HepG2 (cell line): ENCODE measurements around the gene CHST12. TPM values are rescaled to one million over a fixed set of nuclear protein-coding genes. Genes with fewer than 3 reads are reported as not detected.

Experiments
- KLF12 ChIP-seq: sonication (generic); formaldehyde crosslinking; IDR thresholded peaks from 2 replicates; pipeline ENCODE4 v1.4.0; 2020; ENCODE audit warnings: missing genetic modification reagents, borderline replicate concordance
- MYC ChIP-seq: sonication (generic); formaldehyde crosslinking; IDR thresholded peaks from 2 replicates; pipeline ENCODE4 v1.9.0; 2021; ENCODE audit warnings: missing genetic modification reagents, borderline replicate concordance
- NKX3-1 ChIP-seq: sonication (generic); formaldehyde crosslinking; IDR thresholded peaks from 2 replicates; pipeline ENCODE4 v1.5.0; 2020; ENCODE audit warnings: missing genetic modification reagents
- RBFOX2 ChIP-seq: fragments of 200-400 bp; formaldehyde crosslinking; IDR thresholded peaks from 2 replicates; pipeline ENCODE4 v1.6.1; 2017; ENCODE audit warnings: low read depth, mild to moderate bottlenecking, low read length
- TGIF2 ChIP-seq: IDR thresholded peaks from 2 replicates; pipeline ENCODE4 v1.6.1; 2016; ENCODE audit warnings: control low read depth, missing compliant biosample characterization
- XRCC5 ChIP-seq: fragments of 200-400 bp; formaldehyde crosslinking; optimal IDR thresholded peaks from 2 replicates; pipeline ENCODE3; 2017; ENCODE audit warnings: mild to moderate bottlenecking, low read length
- ZNF121 ChIP-seq: sonication (generic); formaldehyde crosslinking; IDR thresholded peaks from 2 replicates; pipeline ENCODE4 v1.5.0; 2020; ENCODE audit warnings: mild to moderate bottlenecking, missing genetic modification reagents
- ZNF441 ChIP-seq: sonication (generic); formaldehyde crosslinking; IDR thresholded peaks from 2 replicates; pipeline ENCODE4 v1.7.0; 2021; ENCODE audit warnings: missing genetic modification reagents, borderline replicate concordance
- ZNF543 ChIP-seq: sonication (generic); formaldehyde crosslinking; IDR thresholded peaks from 2 replicates; pipeline ENCODE4 v1.4.0; 2020; ENCODE audit warnings: mild to moderate bottlenecking, missing genetic modification reagents
- ZNF564 ChIP-seq: sonication (generic); formaldehyde crosslinking; IDR thresholded peaks from 2 replicates; pipeline ENCODE4 v1.8.1; 2023; ENCODE audit warnings: mild to moderate bottlenecking, missing genetic modification reagents
- ZNF761 ChIP-seq: sonication (generic); formaldehyde crosslinking; conservative IDR thresholded peaks from 2 replicates; pipeline ENCODE4 v1.4.0; 2020; ENCODE audit warnings: mild to moderate bottlenecking, missing genetic modification reagents
- polyA plus RNA-seq, 8 experiments: library from polyadenylated mRNA; depleted of rRNA in 3 of 8; stranded (reverse) in 7 of 8; unstranded in 1 of 8; fragments of >200 nt; fragmentation: Illumina TruSeq in 4 of 8; extraction: Trizol in 4 of 8; gene quantifications; 2 replicates each; pipeline versions ENCODE4 v1.2.1 to v1.2.3, GENCODE V29; 2011 to 2016; ENCODE audit warnings: low read depth in 4 of 8, missing spikeins in 1 of 8, mixed read lengths in 1 of 8; ENCODE audit not compliant: insufficient read depth in 1 of 8
- total RNA-seq, 5 experiments: library from RNA; depleted of rRNA; stranded (reverse); fragments of >200 nt; fragmentation: Illumina TruSeq; extraction: Trizol; gene quantifications; 2 replicates each; pipeline ENCODE4 v1.2.3, GENCODE V29; 2016; ENCODE audit warnings: low read depth in 1 of 5
- TF ChIP-seq, protein P1 (sequence below): sonication (generic); formaldehyde crosslinking; IDR thresholded peaks from 2 replicates; pipeline ENCODE4 v1.4.0; 2020; ENCODE audit warnings: missing genetic modification reagents
- TF ChIP-seq, protein P2 (sequence below): sonication (generic); formaldehyde crosslinking; IDR thresholded peaks from 2 replicates; pipeline ENCODE4 v1.5.0; 2020; ENCODE audit warnings: mild to moderate bottlenecking, missing genetic modification reagents, borderline replicate concordance
- TF ChIP-seq, protein P3 (sequence below): sonication (generic); formaldehyde crosslinking; IDR thresholded peaks from 2 replicates; pipeline ENCODE4 v1.8.0; 2022; ENCODE audit warnings: missing genetic modification reagents, mild to moderate bottlenecking, inconsistent platforms, borderline replicate concordance
- TF ChIP-seq, protein P4 (sequence below): sonication (generic); formaldehyde crosslinking; IDR thresholded peaks from 2 replicates; pipeline ENCODE4 v1.5.1; 2020; ENCODE audit warnings: missing genetic modification reagents, mild to moderate bottlenecking, borderline replicate concordance
- TF ChIP-seq, protein P5 (sequence below): sonication (generic); formaldehyde crosslinking; IDR thresholded peaks from 2 replicates; pipeline ENCODE4 v1.4.0; 2020; ENCODE audit warnings: mild to moderate bottlenecking, low read depth, missing genetic modification reagents

The CHST12 gene
- total and polyA plus RNA-seq, 2 of the 13 experiments (the other 11 are each of a cell fraction or from before 2014, with no cell fraction given) = 6.4 to 15.8 TPM

DNA sequence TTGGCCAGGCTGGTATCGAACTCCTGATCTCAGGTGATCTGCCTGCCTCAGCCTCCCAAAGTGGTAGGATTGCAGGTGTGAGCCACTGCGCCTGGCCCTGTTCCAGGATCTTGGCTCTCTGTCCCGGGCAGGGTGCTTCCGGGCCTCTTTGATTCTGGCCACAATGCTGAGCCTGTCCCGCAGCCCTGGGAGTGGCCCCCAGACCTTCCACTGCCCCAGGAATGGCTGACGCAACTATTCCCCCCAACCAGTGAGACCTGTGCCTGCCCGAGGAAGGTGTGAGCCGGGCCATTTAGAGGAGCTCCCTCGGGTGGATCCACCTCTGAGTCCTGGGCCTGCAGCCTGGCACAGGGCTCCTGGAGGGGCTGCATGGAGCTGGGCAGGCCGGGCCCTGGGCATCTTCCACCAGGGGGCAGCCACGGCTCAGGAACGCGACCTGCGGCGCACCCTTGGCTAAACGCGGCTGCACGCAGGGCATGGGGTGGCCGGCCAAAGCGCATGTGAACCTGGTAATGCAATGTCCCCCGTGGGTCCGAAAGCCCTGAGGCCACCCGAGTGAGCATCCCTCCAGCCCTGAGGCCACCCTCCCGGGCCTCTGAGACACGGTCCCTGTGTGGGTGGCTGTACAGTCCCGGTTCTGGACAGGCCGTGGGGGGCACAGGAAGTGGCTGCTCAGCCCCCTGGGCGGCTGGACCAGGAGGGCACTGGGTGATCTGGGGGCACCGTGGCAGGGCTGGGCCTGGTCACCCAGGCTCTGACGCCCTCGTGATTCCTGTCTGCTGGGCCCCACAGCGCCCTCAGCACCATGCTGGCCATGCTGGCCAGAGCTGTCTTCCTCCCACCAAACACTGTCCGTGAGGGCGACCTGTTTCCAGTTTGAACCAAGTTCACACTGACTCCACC, 48.0 kb downstream of the CHST12 start (continued):
- TF ChIP-seq, protein P1, sequence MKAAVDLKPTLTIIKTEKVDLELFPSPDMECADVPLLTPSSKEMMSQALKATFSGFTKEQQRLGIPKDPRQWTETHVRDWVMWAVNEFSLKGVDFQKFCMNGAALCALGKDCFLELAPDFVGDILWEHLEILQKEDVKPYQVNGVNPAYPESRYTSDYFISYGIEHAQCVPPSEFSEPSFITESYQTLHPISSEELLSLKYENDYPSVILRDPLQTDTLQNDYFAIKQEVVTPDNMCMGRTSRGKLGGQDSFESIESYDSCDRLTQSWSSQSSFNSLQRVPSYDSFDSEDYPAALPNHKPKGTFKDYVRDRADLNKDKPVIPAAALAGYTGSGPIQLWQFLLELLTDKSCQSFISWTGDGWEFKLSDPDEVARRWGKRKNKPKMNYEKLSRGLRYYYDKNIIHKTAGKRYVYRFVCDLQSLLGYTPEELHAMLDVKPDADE (CRISPR knock-in tag) = peak; percentile 56; the same call in 1 of the 2 replicates
- TF ChIP-seq, protein P2, sequence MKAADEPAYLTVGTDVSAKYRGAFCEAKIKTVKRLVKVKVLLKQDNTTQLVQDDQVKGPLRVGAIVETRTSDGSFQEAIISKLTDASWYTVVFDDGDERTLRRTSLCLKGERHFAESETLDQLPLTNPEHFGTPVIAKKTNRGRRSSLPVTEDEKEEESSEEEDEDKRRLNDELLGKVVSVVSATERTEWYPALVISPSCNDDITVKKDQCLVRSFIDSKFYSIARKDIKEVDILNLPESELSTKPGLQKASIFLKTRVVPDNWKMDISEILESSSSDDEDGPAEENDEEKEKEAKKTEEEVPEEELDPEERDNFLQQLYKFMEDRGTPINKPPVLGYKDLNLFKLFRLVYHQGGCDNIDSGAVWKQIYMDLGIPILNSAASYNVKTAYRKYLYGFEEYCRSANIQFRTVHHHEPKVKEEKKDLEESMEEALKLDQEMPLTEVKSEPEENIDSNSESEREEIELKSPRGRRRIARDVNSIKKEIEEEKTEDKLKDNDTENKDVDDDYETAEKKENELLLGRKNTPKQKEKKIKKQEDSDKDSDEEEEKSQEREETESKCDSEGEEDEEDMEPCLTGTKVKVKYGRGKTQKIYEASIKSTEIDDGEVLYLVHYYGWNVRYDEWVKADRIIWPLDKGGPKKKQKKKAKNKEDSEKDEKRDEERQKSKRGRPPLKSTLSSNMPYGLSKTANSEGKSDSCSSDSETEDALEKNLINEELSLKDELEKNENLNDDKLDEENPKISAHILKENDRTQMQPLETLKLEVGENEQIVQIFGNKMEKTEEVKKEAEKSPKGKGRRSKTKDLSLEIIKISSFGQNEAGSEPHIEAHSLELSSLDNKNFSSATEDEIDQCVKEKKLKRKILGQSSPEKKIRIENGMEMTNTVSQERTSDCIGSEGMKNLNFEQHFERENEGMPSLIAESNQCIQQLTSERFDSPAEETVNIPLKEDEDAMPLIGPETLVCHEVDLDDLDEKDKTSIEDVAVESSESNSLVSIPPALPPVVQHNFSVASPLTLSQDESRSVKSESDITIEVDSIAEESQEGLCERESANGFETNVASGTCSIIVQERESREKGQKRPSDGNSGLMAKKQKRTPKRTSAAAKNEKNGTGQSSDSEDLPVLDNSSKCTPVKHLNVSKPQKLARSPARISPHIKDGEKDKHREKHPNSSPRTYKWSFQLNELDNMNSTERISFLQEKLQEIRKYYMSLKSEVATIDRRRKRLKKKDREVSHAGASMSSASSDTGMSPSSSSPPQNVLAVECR (CRISPR knock-in tag) = peak; percentile 35; the same call in 1 of the 2 replicates
- TF ChIP-seq, protein P3, sequence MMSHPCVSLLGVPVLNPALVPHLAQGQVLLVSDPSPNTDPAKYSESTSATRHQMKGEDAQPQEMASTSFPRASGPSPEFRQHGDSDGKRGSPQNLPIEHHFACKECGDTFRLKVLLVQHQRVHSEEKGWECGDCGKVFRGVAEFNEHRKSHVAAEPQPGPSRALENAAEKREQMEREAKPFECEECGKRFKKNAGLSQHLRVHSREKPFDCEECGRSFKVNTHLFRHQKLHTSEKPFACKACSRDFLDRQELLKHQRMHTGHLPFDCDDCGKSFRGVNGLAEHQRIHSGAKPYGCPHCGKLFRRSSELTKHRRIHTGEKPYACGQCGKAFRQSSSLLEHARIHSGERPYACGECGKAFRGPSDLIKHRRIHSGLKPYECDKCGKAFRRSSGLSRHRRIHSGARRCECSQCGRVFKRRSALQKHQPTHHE (CRISPR knock-in tag) = no peak
- TF ChIP-seq TGIF2 (CRISPR knock-in tag) (peak; percentile 68; the same call in 1 of the 2 replicates), XRCC5 (peak; percentile 86), ZNF564 (CRISPR knock-in tag) (0 out of 2 replicates have a peak, but pooled peaks have one; percentile 20), MYC (CRISPR knock-in tag) (peak; percentile 82), RBFOX2 (peak; percentile 76), ZNF761 (CRISPR knock-in tag) (peak; percentile 88; the same call in 1 of the 2 replicates), ZNF121 (CRISPR knock-in tag) (peak; percentile 61; the same call in 1 of the 2 replicates), ZNF543 (CRISPR knock-in tag) (peak; percentile 70; the same call in 1 of the 2 replicates), NKX3-1 (peak; percentile 23; the same call in 1 of the 2 replicates), ZNF441 (CRISPR knock-in tag) (no peak), KLF12 (CRISPR knock-in tag) (0 out of 2 replicates have a peak, but pooled peaks have one; percentile 6)
- TF ChIP-seq, protein P4, sequence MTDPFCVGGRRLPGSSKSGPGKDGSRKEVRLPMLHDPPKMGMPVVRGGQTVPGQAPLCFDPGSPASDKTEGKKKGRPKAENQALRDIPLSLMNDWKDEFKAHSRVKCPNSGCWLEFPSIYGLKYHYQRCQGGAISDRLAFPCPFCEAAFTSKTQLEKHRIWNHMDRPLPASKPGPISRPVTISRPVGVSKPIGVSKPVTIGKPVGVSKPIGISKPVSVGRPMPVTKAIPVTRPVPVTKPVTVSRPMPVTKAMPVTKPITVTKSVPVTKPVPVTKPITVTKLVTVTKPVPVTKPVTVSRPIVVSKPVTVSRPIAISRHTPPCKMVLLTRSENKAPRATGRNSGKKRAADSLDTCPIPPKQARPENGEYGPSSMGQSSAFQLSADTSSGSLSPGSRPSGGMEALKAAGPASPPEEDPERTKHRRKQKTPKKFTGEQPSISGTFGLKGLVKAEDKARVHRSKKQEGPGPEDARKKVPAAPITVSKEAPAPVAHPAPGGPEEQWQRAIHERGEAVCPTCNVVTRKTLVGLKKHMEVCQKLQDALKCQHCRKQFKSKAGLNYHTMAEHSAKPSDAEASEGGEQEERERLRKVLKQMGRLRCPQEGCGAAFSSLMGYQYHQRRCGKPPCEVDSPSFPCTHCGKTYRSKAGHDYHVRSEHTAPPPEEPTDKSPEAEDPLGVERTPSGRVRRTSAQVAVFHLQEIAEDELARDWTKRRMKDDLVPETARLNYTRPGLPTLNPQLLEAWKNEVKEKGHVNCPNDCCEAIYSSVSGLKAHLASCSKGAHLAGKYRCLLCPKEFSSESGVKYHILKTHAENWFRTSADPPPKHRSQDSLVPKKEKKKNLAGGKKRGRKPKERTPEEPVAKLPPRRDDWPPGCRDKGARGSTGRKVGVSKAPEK = 0 out of 2 replicates have a peak, but pooled peaks have one; percentile 85
- TF ChIP-seq, protein P5, sequence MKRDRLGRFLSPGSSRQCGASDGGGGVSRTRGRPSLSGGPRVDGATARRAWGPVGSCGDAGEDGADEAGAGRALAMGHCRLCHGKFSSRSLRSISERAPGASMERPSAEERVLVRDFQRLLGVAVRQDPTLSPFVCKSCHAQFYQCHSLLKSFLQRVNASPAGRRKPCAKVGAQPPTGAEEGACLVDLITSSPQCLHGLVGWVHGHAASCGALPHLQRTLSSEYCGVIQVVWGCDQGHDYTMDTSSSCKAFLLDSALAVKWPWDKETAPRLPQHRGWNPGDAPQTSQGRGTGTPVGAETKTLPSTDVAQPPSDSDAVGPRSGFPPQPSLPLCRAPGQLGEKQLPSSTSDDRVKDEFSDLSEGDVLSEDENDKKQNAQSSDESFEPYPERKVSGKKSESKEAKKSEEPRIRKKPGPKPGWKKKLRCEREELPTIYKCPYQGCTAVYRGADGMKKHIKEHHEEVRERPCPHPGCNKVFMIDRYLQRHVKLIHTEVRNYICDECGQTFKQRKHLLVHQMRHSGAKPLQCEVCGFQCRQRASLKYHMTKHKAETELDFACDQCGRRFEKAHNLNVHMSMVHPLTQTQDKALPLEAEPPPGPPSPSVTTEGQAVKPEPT (CRISPR knock-in tag) = peak; percentile 80
